Measurements from ENCODE around the gene C5AR1.

C5AR1 gene

GRCh38 chr19:47273313-47274070, 36.2 kb upstream of the C5AR1 start:
- peaks cover 17% of the 10 kb centered on the region for H3K79me2 ChIP-seq (ENCODE audit: control insufficient read depth, low read length)
- TF ChIP-seq EZH2phosphoT487 (IDR thresholded peaks at IDR 0.05; ENCODE audit: borderline replicate concordance, low read length): no peak
- TF ChIP-seq, protein P1, sequence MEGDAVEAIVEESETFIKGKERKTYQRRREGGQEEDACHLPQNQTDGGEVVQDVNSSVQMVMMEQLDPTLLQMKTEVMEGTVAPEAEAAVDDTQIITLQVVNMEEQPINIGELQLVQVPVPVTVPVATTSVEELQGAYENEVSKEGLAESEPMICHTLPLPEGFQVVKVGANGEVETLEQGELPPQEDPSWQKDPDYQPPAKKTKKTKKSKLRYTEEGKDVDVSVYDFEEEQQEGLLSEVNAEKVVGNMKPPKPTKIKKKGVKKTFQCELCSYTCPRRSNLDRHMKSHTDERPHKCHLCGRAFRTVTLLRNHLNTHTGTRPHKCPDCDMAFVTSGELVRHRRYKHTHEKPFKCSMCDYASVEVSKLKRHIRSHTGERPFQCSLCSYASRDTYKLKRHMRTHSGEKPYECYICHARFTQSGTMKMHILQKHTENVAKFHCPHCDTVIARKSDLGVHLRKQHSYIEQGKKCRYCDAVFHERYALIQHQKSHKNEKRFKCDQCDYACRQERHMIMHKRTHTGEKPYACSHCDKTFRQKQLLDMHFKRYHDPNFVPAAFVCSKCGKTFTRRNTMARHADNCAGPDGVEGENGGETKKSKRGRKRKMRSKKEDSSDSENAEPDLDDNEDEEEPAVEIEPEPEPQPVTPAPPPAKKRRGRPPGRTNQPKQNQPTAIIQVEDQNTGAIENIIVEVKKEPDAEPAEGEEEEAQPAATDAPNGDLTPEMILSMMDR (IDR thresholded peaks at IDR 0.05; ENCODE audit: low read depth, low read length, poor library complexity, severe bottlenecking): no peak
- no peaks in the 10 kb centered on the region; the same call in 1 of the 2 replicates for H4K20me1 ChIP-seq (ENCODE audit: control insufficient read depth, insufficient read depth, low read depth, low read length)
- H3K4me1 ChIP-seq (ENCODE audit: control insufficient read depth, low read length): peaks cover 34% of the 10 kb centered on the region
- H3F3A ChIP-seq (ENCODE audit: control insufficient read depth, insufficient read depth): 0 out of 2 replicates have a peak, but pooled peaks cover 2% of the 10 kb centered on the region
- H3K4me3 ChIP-seq (ENCODE audit: low read length): peak overlapping the region; percentile 80
- no peaks in the 10 kb centered on the region for H3K9me3 ChIP-seq (ENCODE audit: control insufficient read depth, insufficient read depth, low read length)
- H3K4me2 ChIP-seq (ENCODE audit: low read length): peak overlapping the region; percentile 76
- peak overlapping the region; percentile 88 for H3K27ac ChIP-seq (ENCODE audit: low read depth, low read length)
- H3K27me3 ChIP-seq (ENCODE audit: control insufficient read depth, low read length): no peaks in the 10 kb centered on the region
- no peaks in the 10 kb centered on the region for H3K9me2 ChIP-seq (replicated peaks; ENCODE audit: control insufficient read depth, low read length)
- peaks cover 11% of the 10 kb centered on the region for H3K36me3 ChIP-seq (ENCODE audit: control insufficient read depth, low read length)

DNA sequence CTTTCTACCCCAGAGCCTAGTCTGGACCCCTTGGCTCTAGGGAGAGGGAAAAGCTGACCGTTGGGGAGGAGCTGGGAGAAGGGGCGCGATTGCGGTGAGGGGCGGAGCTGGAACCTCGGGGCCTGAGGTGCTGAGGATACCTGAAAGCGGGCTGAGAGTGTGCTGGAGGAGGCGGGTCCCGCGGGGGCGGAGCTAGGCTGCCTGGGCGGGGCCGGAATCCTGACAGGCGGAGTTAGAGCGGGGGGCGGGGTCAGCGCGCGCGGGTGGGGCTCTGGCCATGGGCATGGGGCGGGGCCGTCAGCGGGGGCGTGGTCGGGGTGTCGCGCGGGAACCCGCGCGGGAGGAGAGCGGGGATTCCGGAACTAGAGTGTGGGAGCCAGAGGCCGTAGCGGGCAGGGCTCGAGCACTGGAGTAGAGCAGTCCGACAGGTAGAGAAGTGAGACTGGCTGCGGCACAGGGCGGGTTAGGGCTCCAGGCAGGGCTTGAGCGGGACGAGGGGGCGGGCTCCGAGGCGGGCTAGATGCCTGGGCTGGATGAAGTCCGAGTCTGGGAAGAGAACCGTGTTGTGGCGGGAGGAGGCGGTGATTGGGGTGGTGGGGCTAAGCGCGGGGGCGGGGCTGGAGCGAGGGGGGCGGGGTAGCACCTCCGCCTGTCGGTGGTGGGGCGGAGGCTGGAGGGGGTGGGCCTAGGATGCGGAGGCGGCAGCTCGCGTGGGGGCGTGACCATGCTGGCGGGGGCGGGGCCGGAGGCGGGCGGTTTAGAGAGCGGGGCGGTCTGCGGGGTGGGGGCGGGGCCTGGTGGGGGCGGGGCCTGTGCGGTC, 35.4 kb upstream of the C5AR1 start, which contains the start of gene INAFM1:
TSS of gene INAFM1 (plus strand) at position 815 of the 820 bp plus-strand sequence. CDS start 35 bp downstream, outside the sequence.
- Histone ChIP-seq H3K36me3 (ENCODE audit: control insufficient read depth, low read length) (peaks cover 11% of the 10 kb centered on the region), H3K27ac (ENCODE audit: low read depth, low read length) (peak within 1 kb of the TSS; percentile 88)

DNA sequence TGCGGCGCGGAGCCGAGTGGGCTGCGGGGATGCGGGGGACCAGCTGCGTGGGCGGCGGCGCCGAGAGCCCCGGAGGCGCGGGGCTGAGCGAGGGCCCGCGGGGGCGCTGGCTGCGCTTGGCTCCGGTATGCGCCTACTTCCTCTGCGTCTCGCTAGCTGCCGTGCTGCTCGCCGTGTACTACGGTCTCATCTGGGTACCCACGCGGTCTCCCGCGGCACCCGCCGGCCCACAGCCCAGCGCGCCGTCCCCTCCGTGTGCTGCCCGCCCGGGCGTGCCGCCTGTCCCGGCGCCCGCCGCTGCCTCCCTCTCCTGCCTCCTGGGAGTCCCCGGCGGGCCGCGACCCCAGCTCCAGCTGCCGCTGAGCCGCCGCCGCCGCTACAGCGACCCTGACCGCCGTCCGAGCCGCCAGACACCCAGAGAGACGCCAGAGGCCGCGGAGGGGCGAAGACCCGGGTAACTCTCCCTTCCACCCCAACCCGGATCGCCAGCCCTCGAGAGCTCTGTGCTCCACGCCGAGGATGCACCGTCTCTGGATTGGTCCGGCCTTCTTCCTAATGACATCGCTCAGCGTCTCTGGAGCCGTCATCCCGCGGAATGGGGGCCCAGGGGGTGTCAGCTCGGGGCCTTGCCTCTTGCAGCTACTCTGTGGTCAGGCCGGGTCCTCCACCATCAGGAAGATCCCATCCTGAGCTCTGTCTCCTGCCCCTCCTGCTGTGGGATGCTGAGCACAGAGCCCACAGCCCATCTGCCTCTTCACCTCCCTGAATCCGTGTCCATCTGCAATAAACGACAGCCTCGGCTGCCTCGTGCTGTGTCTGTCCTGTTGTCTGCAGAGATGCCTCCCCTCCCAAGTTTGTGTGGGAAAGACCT, 34.5 kb upstream of the C5AR1 start:
- Histone ChIP-seq H3K4me2 (ENCODE audit: low read length) (peak overlapping the region; percentile 94), H3K9me2 (replicated peaks; ENCODE audit: control insufficient read depth, low read length) (no peaks in the 10 kb centered on the region), H3K4me1 (ENCODE audit: control insufficient read depth, low read length) (peaks cover 36% of the 10 kb centered on the region), H3K4me3 (ENCODE audit: low read length) (peak overlapping the region; percentile 84), H3K27me3 (ENCODE audit: control insufficient read depth, low read length) (no peaks in the 10 kb centered on the region), H4K20me1 (ENCODE audit: control insufficient read depth, insufficient read depth, low read depth, low read length) (no peaks in the 10 kb centered on the region; the same call in 1 of the 2 replicates), H3K79me2 (ENCODE audit: control insufficient read depth, low read length) (peaks cover 17% of the 10 kb centered on the region), H3K36me3 (ENCODE audit: control insufficient read depth, low read length) (peaks cover 11% of the 10 kb centered on the region), H3F3A (ENCODE audit: control insufficient read depth, insufficient read depth) (0 out of 2 replicates have a peak, but pooled peaks cover 2% of the 10 kb centered on the region), H3K27ac (ENCODE audit: low read depth, low read length) (no peak overlapping the region), H3K9me3 (ENCODE audit: control insufficient read depth, insufficient read depth, low read length) (no peaks in the 10 kb centered on the region)
- TF ChIP-seq EZH2phosphoT487 (IDR thresholded peaks at IDR 0.05; ENCODE audit: borderline replicate concordance, low read length): no peak
- TF ChIP-seq, protein P1 (IDR thresholded peaks at IDR 0.05; ENCODE audit: low read depth, low read length, poor library complexity, severe bottlenecking): no peak

More for the DNA sequence above, 35.4 kb upstream of the C5AR1 start, which contains the start of gene INAFM1:
- TF ChIP-seq, protein P1 (IDR thresholded peaks at IDR 0.05; ENCODE audit: low read depth, low read length, poor library complexity, severe bottlenecking): no peak
- TF ChIP-seq EZH2phosphoT487 (IDR thresholded peaks at IDR 0.05; ENCODE audit: borderline replicate concordance, low read length): no peak
- Histone ChIP-seq H3K4me1 (ENCODE audit: control insufficient read depth, low read length) (peaks cover 34% of the 10 kb centered on the region), H3K4me3 (ENCODE audit: low read length) (peak within 1 kb of the TSS; percentile 84), H3K27me3 (ENCODE audit: control insufficient read depth, low read length) (no peaks in the 10 kb centered on the region), H3F3A (ENCODE audit: control insufficient read depth, insufficient read depth) (0 out of 2 replicates have a peak, but pooled peaks cover 2% of the 10 kb centered on the region), H4K20me1 (ENCODE audit: control insufficient read depth, insufficient read depth, low read depth, low read length) (no peaks in the 10 kb centered on the region; the same call in 1 of the 2 replicates), H3K9me3 (ENCODE audit: control insufficient read depth, insufficient read depth, low read length) (no peaks in the 10 kb centered on the region), H3K4me2 (ENCODE audit: low read length) (peak within 1 kb of the TSS; percentile 94), H3K79me2 (ENCODE audit: control insufficient read depth, low read length) (peaks cover 17% of the 10 kb centered on the region), H3K9me2 (replicated peaks; ENCODE audit: control insufficient read depth, low read length) (no peaks in the 10 kb centered on the region)

All from DOHH2 (cell line).